Vagina (tissue), 2 donors: Measurements from ENCODE around the gene AOX1.
"Not testable (repeated sequence)": the region's sequence is repeated elsewhere in the genome, so short reads cannot be mapped to it uniquely, and the experiment has no call there.

Experiments
- CTCF ChIP-seq, 3 experiments: fragments of 450-650 bp in 2 of 3; fragments of 200-600 bp in 1 of 3; sonication (generic) in 1 of 3; IDR thresholded peaks; one replicate each; pipeline ENCODE4 v1.5.1; 2017 to 2019; ENCODE audit warnings: antibody characterized with exemption in 3 of 3, mild to moderate bottlenecking in 2 of 3, moderate library complexity in 2 of 3
- POLR2A ChIP-seq, 2 donors: fragments of 450-650 bp; IDR thresholded peaks; one replicate each; pipeline ENCODE4 v1.6.1; 2017; ENCODE audit warnings: antibody characterized with exemption in 2 of 2, mild to moderate bottlenecking in 2 of 2, moderate library complexity in 2 of 2
- POLR2AphosphoS5 ChIP-seq, 2 donors: sonication (generic); formaldehyde crosslinking; IDR thresholded peaks; one replicate each; pipeline ENCODE4 v1.9.0; 2017; ENCODE audit warnings: antibody characterized with exemption in 2 of 2, mild to moderate bottlenecking in 2 of 2, low read depth in 1 of 2; ENCODE audit not compliant: insufficient read depth in 1 of 2

GRCh38 chr2:200628461-200628860 is 42.6 kb downstream of the AOX1 start:
- TF ChIP-seq POLR2AphosphoS5 (IDR thresholded peaks at IDR 0.05; ENCODE audit: insufficient read depth in 1 of 2, low read depth in 1 of 2); CTCF (IDR thresholded peaks at IDR 0.05); POLR2A (IDR thresholded peaks at IDR 0.05): not testable (repeated sequence)
